NCI-H1930 (cell line): Measurements from ENCODE around the gene LMCD1.

Source experiments
- DNase-seq, 2 experiments: peaks; one replicate each; lab custom pipeline; 2025; lab: John Stamatoyannopoulos, UW

Gene LMCD1

GRCh38 chr3:8484409-8485140, 17.0 kb upstream of the LMCD1 start:
- DNase-seq: no peak

- DNase-seq: no peak
Observed at GRCh38 chr3:8485141-8485870, 16.3 kb upstream of the LMCD1 start.

GRCh38 chr3:8485943-8486342, 15.7 kb upstream of the LMCD1 start:
- DNase-seq: no peak

- DNase-seq: no peak
Observed at GRCh38 chr3:8486434-8486833, 15.2 kb upstream of the LMCD1 start.

- no peak for DNase-seq
Observed at GRCh38 chr3:8486936-8487335, 14.7 kb upstream of the LMCD1 start.

- DNase-seq: no peak
Observed at GRCh38 chr3:8488411-8488810, 13.2 kb upstream of the LMCD1 start.

GRCh38 chr3:8488877-8489276, 12.7 kb upstream of the LMCD1 start:
- DNase-seq: no peak

GRCh38 chr3:8489278-8489792, 12.3 kb upstream of the LMCD1 start:
- no peak for DNase-seq

GRCh38 chr3:8490079-8490552, 11.5 kb upstream of the LMCD1 start:
- no peak for DNase-seq

- DNase-seq: no peak
Observed at GRCh38 chr3:8491271-8492144, 10.1 kb upstream of the LMCD1 start.

GRCh38 chr3:8492744-8493511, 8.7 kb upstream of the LMCD1 start:
- DNase-seq: no peak

GRCh38 chr3:8493744-8494143, 7.9 kb upstream of the LMCD1 start:
- no peak for DNase-seq

GRCh38 chr3:8494327-8494726, 7.3 kb upstream of the LMCD1 start:
- no peak for DNase-seq

GRCh38 chr3:8497582-8497981, 4.0 kb upstream of the LMCD1 start:
- no peak for DNase-seq

GRCh38 chr3:8499181-8499611, 2.4 kb upstream of the LMCD1 start:
- DNase-seq: no peak

GRCh38 chr3:8500319-8500988, 1.2 kb upstream of the LMCD1 start:
- DNase-seq: no peak

GRCh38 chr3:8500989-8501370, 643 bp upstream of the LMCD1 start:
- DNase-seq: no peak

GRCh38 chr3:8503461-8503860, 1.8 kb downstream of the LMCD1 start:
- DNase-seq: no peak

- no peak for DNase-seq
Observed at GRCh38 chr3:8503871-8504610, 2.4 kb downstream of the LMCD1 start.

GRCh38 chr3:8504611-8504973, 3.0 kb downstream of the LMCD1 start:
- DNase-seq: no peak
